ENCODE results near the gene FRY.
A peak's percentile ranks its signal among the peaks of the same experiment; 100 is the strongest.

The FRY gene

DNA sequence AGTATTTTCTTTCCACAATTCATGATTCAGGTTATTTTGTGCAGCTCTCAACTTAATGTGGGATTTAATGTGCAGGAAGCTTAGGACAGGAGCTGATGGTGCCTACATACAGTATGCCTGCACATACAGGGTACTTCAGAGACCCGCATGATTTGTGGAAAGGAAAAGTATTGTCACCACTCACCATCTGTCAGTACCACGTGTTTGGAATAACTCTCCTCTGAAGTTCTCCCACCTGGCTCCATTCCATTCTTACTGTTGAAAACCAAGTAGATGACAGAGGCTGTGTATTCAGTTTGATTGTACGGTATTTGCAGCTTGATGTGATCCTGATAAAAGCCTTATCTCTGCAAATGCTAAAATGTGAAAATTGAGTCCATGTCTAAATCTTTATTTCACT is 197.9 kb downstream of the FRY start:
- no peak for DNase-seq

DNA sequence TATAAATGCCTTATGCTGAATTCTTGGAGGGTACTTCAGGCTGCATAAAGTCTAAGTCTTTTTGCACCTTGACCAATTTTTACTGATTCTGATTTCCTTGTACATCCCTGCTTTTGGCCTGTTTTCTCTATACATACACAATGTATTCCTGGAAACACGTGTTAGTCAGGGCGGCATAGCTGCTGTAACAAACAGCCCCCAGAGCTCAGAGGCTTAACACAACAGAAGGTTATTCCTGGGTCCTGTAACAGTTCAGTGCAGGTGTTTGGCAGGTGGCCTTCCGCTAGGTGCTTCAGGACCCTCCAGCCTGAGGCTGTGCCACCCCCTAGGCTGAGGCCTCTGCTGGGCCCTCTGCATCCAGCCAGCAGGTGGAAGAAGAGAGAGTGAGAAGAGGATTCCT is 200.7 kb downstream of the FRY start:
- DNase-seq = no peak

DNA sequence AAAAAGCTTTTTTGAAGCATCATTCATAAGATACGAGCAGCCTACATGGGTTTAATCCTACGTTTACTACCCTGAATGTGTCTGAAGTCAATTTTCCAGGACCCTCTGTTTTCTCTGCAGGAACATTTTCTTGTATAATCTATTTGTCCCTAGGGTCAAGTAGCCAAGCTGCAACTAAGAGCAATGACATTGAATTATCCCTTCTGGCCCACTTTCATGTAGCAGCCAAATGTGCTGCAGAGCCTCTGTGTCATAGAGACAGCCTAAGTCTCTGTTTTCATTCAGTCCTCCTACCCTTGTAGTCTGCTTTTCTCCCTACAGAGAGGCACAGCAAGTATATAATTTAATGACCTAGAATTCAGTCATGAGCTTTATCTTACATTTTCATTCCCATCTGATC is 201.5 kb downstream of the FRY start:
- DNase-seq = no peak

DNA sequence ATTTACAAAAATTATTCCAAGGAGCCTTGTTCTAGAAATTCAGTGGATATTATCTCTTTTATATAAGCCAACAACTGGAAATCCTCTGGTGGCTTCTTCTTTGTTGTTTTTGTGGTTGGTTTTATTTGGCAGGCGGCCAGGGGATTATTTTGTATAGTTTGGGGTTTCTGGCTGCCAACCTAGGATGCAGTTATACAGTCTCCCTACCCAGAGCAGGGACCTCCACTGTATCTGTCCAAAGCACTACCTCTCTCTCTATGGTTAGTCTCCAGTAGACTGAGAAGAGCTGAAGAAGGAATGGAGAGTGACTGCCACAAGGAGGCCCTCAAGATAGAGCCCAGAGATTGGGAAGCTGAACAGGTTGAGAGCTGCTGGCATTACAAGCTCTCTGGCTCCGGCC is 203.3 kb downstream of the FRY start:
- DNase-seq = no peak

DNA sequence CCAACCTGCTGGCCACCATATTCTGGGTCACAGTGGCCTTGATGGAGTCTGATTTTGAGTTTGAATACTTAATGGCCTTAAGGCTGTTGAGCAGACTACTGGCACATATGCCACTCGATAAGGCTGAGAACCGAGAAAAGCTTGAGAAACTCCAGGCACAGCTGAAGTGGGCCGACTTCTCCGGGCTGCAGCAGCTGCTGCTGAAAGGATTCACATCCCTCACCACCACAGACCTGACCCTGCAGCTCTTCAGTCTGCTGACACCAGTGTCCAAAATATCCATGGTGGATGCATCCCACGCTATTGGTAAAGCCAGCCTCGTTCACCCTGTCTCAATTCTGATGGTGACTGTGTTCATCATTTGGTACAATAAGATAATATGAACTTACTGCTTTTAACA is 206.1 kb downstream of the FRY start:
- DNase-seq = no peak

DNA sequence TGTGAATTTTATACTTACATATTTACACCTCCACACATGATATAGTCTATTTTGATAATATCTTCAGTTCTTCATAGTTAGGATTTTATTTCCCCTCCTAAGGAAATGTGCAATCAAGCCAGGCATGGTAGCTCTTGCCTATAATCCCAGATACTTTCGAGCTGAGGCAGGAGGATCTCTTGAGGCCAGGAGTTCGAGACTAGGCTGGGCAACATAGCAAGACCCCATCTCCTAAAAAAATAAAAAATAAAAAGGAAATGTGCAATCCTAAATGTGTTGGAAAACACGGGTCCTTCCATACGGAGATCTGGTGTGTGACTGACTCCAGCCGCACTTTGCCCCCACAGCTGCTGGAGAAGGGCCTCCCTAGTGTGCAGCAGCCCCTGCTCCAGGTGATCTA is 212.1 kb downstream of the FRY start:
- DNase-seq = no peak

DNA sequence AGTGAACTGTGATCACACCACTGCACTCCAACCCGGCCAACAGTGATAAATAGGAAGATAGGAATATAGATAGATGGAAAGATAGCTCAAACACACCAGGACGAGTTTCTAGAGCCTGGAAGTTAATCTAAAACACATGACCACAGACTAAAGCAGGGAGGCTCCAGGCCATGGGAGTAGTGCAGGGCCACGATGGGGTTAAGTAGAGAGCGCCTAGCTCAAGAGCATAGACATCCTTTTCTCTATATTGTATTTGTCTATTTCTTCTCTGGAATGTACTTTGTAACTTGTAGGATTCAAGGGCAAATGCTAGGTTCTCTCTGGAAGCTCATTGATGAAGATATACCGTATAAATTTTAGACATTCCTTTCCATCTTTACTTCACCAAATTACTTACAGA is 214.0 kb downstream of the FRY start:
- DNase-seq = no peak

DNA sequence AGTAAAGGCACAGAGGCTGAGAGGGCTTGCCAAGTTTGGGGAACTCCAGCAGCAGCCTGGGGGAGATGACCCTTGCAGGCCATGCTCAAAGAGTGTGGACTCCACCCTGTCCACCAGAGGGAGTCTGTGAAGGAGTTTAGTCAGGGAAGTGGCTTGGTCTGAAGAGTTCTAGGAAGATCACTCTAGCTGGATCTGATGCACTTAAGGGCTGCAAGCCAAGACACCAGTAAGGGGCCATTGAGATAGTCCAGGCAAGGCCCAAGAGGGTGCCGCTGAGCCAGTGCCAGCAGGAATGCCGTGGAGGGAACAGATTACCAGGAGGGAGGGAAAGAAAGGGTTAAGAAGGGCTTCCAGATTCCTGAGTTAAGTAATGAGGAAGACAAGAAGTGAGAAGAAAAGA is 214.9 kb downstream of the FRY start:
- DNase-seq = no peak

DNA sequence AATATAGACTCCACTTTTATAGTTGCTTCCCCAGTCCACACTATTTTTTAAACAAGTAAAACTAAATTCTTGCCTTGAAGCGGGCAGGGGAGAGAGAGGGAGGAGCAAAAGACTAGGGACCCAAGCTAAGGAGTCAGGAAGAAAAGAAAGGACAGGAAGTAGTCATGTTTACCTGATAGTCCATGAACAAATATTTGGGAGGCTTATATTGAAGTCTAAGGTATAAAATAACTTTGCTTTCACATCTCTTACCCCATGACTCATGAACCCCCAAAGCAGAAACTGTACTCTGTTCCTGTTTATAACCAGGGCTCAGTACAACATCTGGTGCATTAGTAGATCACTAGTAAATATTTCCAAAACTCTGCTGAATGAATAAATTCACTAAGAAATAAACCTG is 216.3 kb downstream of the FRY start:
- no peak for DNase-seq

DNA sequence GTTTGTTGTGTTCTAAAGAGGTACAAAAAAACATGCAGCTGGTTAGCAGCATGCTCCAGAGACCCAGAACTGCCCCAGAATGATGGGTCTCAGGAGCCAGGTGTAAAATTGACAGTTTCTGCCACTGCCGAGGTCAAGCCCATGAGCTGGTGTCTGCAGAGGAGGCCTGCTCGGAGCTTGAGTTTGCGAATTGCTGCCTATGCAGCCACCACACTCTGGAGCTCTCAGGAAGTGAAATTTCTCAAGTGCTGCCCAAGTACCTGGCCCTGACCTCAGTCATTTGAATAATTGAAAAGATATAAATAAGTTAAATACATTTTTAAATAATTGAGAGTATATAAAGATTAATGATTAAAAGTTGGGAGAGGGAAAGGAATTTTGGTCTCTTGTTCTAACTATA is 217.2 kb downstream of the FRY start:
- no peak for DNase-seq

DNA sequence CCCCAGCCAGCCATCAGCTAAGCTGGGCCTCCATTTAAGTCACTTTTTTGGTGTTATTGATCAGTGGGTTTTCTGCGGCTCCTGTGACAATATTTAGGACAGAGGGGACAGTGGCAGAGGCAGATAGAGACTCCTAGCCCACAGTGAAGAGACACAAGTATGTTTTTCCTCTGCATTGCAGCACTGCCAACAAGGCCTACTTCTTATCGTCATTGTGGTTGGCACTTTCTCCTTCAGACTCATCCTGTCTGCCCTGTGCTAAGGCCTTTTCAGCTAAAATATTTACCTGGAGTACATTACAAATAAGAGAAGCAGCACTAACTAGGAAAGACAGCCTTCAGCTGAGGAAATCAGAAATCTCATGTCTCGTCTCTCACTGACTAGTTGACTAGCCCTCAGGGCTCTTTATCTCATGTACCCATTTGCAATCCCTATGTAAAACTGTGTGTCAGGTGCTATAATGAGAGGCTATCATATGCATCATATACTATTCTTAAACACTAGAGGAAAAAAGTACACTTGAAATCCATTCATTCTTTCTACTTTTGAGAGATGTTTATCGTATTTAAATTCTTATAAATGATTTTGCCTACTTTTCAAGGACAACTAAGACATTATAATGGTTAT is 221.4 kb downstream of the FRY start:
- no peak for DNase-seq

DNA sequence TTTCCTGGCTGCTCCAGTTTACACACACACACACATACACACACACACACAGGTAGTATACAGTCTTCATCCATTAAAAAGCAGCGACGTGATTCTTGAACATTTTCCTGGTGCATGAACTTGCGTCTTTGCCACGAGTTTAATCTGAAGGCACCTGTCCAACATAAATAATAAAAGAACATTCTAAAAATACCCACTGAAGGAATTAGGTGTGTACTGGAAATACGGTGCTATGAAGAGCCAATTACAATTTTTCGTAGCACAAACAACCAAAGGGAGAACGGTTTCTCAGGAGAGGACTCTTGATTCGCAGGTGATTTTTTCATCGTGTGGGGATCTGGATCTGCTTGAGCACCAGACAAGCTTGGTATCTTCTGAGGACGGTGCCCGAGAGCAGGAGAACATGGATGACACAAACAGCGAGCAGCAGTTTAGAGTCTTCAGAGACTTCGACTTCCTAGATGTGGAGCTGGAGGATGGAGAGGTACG is 222.4 kb downstream of the FRY start:
- DNase-seq = no peak

DNA sequence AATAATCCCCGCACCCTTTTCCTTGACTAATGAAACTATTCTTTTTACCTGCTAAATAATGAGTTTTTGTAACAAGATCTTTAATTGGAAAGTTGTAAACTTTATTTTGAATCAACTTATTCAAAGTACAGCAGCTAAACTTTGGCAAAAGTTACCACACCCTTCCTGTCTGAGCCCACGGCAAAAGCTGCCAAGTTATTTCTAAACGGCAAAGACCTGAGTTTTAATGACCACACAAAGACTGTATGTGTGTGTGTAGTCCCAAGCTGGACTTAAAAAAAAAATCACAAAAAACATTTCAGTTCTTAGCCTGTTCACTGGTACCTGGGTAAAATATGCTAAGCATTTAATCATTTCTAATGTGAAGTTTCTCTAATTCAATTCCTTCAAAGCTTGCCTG is 222.8 kb downstream of the FRY start:
- no peak for DNase-seq

DNA sequence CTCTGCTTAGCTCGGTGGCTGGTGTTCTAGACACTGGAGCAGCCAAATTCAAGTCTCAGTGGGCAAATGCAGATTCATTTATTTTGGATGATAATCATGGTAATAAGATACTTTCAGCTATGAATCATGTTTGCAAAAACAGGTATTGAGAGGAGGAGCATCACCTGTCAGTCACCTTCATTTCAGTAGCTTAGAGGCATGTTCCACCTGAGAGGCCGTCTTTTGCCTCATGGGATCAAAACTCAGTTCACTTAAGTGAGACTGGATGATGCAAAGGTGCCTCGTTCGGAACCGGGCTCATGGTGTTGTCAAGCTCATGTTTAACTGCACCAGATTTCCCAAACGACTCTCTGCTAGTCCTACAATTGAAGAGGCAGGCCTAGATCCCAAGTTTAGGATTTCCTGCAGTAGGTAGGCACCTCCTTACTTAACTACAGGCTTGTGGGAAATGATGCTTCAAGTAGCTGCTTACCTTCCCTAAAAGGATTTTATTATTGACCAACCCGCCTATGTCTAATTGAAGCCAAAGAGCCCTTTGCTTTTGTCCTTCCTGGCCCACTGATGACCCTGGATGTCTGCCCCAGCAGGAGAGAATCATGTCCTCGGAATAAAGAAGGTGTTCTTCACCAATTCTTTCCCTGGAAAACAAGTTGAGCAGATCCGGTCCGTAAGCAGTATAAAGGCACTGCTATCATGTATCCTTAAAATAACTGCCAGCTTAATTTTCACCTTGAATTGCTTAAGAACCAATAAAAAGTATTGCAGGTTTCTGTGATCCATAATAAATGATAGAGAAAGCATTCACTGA is 223.5 kb downstream of the FRY start:
- DNase-seq = no peak

DNA sequence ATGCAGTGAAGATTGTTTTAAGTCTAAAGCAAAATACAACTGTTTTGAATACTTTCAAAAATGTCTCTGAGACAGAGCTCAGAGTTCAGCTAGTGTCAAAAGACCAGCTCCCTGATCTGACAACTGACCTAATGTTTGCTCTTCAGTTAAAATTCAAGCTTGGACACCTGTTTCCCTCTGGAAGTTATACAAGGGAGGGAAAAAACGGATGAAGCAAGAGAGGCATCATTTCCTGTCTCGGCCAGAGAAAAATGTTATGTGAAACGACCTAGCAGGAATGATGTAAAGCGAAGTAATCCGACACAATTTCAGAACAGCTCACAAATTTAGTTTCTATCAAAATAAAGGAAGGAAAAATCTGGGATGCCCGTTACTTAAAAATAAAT is 224.1 kb downstream of the FRY start:
- DNase-seq = no peak

DNA sequence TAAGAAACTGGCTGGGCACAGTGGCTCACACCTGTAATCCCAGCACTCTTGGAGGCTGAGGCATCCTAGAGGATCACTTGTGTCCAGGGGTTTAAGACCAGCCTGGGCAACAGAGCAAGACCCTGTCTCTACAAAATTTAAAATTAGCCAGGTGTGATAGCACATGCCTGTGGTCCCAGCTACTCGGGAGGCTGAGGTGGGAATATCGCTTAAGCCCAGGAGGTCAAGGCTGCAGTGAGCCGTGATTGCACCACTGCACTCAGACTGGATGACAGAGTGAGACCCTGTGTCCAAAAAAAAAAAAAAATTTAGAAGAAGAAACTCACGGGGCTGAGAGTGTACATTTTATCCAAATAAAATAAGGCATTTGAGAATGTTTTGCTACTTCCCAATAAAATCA is 224.7 kb downstream of the FRY start:
- DNase-seq = no peak

DNA sequence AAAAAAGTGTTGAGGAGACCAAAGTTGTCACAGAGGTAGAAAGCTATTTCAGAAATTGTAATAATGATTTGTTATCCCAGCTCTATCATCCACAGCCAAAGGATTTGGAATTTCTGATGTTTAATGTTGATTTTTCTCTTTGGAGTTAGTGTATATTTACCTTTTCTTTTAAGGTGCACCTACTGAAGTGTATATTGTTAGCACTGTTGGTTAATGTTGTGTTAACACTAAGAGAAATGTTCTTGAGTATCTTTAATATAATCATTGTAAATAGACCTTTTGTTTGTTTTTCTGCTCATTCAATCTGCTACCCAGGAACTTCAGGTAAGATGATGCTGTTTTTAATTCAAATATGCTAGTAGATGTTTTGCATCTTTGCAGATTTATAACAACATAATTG is 226.1 kb downstream of the FRY start:
- no peak for DNase-seq

DNA sequence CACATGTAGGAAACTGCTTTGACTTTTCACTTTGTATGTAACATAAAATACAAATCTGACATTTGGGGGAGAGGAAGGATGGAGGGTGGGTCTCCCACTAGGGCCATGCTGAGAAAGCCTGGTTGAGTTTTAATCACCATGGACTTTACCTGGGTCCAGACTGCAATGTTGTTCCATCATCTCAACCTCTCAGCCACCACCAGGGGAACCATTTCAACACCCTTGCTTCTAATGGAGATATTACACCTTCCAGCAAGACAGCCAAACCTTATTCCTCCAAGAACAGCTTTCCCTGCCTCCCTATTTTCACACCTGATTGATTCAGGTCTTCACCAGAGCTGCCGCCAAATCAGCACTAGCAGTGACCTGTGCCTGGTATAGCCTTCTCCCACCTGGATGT is 227.5 kb downstream of the FRY start:
- no peak for DNase-seq

DNA sequence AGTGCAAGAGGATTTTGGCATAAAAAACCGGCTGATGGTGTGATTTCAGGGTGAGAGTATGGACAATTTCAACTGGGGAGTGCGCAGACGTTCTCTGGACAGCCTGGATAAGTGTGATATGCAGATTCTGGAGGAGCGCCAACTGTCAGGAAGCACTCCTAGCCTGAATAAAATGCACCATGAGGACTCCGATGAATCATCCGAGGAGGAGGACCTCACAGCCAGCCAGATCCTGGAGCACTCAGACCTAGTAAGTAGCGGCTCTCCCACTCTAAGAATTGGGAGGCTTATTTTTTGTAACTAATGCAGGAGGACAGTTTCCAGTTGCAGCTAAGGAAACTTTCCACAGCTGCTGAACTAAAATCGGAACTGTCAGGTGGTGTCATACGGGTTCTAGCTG is 230.0 kb downstream of the FRY start:
- no peak for DNase-seq

DNA sequence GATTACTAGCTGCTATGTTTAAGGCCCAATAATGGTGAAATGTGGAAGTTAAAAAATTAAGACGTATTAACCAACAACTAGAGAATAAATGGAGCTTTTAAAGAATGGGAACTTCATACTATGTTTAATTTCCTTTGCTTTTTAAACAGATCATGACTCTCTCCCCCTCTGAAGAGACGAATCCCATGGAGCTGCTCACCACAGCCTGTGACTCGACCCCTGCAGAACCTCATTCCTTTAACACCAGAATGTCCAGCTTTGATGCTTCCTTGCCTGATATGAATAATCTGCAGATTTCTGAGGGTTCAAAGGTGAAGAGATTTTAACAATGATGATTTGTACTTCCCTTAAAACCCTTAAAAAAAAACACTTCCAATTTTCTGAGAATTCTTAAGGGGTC is 230.6 kb downstream of the FRY start:
- no peak for DNase-seq

DNA sequence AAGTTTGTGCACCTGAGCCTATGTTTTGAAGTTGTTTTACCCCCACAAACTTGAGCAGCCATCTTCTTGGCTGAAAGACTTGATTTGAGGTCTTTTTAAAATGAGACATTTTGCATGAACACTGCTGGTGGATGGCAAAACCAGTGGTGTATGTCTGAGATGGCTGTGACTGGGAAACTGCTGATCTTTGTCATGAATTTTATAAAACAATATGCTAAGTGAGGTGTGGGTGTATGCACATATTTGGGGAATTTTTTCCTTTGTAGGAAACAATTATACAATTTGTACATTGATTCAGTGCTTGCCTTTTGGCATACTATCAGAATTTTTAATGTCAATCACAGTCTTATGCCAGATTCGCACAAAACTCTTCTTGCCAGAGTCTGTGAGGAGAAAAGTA is 231.0 kb downstream of the FRY start:
- DNase-seq = no peak

DNA sequence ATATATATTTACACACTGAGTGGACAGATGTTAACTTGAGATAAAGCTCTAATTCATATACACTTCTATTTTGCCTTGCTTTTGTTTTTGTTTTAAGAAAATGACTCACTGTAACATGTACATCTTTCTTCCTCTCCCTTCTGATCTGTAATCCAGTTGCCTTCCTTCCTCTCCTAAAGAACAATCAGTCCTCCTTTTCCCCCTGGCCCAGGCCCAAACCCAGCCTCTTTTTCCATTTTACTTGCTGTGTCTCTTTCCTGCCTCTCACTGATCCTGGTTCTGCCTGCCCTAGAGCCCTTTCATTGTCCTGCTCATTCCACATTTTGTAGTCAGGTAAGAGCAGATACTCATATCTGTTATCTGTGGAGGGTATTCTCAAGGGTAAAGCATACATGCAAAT is 232.8 kb downstream of the FRY start:
- DNase-seq = no peak

DNA sequence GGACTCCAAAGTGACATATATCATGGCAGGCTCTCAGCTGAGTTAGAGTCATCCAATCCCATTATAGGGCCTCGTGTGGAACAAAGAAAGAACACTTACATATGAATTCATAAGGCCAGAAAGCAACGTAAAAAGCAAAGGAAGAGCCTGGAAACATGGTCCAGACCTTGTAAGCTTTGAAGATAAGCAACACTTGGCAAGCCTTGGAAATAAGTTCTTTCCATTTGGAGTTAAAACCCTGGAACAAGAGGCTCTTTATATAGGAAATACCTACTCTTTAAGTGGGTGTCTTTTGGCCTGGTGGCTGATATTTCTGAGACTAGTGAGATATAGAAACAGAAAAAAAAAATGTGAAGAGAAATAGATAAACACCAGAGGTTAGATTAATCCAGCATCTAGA is 234.2 kb downstream of the FRY start:
- no peak for DNase-seq

DNA sequence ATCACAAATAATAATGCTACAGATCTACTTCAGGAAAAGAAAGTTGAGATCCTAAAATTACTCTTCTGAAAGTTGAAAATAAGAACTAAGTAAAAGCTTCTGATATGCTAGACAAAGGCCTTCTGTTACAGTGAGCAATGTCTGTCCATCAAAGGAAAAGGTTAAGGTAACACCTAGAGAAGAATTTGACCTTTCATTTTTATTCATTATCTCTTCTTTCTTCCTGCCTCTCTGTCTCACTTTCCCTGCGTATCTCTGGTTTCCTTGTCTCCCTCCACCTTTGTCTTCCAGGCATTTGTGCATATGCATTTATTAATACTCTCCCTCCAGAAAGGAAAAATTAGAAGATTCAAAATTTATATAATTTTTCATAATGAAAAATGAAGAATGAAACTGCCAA is 234.6 kb downstream of the FRY start:
- no peak for DNase-seq

DNA sequence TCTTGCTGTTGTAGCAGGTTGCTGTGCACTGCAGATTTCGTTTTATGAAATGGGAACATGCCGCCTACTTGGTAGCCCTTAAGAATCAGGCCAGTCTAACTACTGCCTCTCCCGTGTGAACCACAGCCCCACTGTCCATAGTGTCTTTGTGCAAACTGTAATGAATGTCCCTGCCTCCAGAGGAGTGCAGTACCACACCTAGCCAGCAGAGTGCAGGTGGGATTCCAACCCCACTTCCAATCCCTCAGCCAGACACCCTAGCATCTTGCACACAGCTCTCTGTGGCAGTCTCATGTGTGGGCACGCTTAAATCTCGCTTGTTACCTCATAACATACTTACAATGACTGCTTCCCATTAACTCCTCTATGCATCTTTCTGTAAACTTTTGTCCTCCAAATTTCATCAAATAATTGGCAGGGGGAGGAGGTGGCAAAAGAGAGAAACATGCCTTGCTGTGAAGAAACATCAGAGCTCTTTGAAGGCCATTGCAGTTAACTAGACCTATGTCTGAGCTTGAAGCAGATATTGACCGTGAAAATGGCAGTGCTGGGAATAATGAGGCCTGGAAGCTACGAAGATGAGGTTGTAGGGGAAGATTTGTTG is 236.4 kb downstream of the FRY start:
- peak; percentile 29 for DNase-seq
